ENCODE results near the gene ZNF710. TPM values are rescaled to one million over a fixed set of nuclear protein-coding genes. Genes with fewer than 3 reads are reported as not detected.

Gene ZNF710
- total RNA-seq, 1 experiment from 2014 or later: 40.7 TPM

DNA sequence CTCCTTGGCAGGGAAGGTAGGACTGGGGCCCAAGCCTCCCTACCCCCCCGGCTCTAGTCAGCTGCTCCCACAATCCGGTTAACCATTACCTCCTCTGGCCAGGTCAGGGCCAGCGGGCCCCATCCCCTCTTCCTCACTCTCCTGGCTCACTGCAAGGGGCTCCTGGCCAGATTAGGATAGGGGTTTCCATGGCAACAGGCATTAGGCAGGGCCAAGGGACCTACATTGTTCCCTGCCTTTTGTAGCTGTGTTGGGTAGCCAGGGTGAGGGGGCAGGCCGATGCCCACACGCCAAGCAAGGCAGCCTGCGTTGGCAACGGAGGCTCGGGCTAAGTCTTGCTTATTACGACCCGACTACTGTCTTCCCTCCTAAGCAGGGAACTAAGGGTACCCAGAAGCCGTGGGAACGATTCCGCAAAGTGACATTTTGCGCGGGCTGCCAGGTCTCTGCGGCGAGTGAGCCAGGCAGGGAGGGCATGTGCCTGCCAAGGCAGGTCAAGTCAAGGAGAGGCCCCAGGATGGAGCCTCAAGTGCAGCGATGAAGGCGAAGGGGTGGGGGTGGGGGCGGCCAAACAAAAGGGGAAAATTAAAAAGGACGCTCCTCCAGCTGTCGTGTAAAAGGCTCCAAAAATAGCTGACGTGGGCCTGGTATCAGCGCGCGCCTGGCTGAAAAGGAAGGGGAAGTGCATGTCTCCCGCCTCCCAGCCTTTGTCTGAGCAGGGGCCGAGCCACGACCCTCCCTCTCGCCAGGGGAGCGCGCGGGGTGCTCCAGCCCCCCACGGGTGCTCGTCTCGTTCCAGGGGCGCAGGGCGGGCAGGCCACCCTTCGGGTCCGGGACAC, 100.2 kb downstream of the ZNF710 start:
- Histone ChIP-seq H3K4me2 (ENCODE audit: insufficient read depth, insufficient read length, low read length) (peak overlapping the region; percentile 80), H3K23ac (ENCODE audit: insufficient read length, low read depth, low read length) (no peak overlapping the region), H4K5ac (ENCODE audit: insufficient read length, low read depth, low read length) (no peak overlapping the region), H3K79me2 (ENCODE audit: insufficient read depth, low read length) (0 out of 2 replicates have a peak, but pooled peaks cover 2% of the 10 kb centered on the region), H3K56ac (ENCODE audit: insufficient read length, low read depth, low read length) (no peak overlapping the region), H2AFZ (ENCODE audit: low read length) (no peak overlapping the region), H2AK5ac (ENCODE audit: insufficient read length, low read length) (no peak overlapping the region), H4K8ac (replicated peaks; ENCODE audit: insufficient read length, low read depth, low read length) (no peak overlapping the region), H3K14ac (ENCODE audit: insufficient read depth, low read length) (peak overlapping the region; percentile 23; the same call in 1 of the 2 replicates), H2BK5ac (ENCODE audit: insufficient read length, low read length) (no peak overlapping the region), H2BK12ac (ENCODE audit: insufficient read length, low read depth, low read length) (no peak overlapping the region), H3K23me2 (ENCODE audit: insufficient read length, low read depth, low read length, poor library complexity, severe bottlenecking) (peaks cover 7% of the 10 kb centered on the region), H3K27me3 (ENCODE audit: insufficient read depth, low read length) (peaks cover 3% of the 10 kb centered on the region; the same call in 1 of the 2 replicates), H2BK120ac (ENCODE audit: low read depth, low read length, poor library complexity, severe bottlenecking) (no peak overlapping the region), H3K4ac (ENCODE audit: low read depth, low read length) (no peak overlapping the region), H3K27ac (ENCODE audit: insufficient read length, low read depth, low read length) (no peak overlapping the region), H3K79me1 (ENCODE audit: insufficient read depth, low read depth, low read length, poor library complexity, severe bottlenecking) (no peaks in the 10 kb centered on the region), H4K20me1 (ENCODE audit: control insufficient read depth, insufficient read depth, insufficient read length) (no peaks in the 10 kb centered on the region), H3K9ac (ENCODE audit: extremely low read depth, insufficient read length, low read length) (peak overlapping the region; percentile 62), H2BK15ac (ENCODE audit: low read depth, low read length) (no peak overlapping the region), H4K91ac (ENCODE audit: insufficient read length, low read depth, low read length) (no peak overlapping the region), H3T11ph (ENCODE audit: low read length) (no peak overlapping the region), H2BK20ac (ENCODE audit: low read depth, low read length, poor library complexity, severe bottlenecking) (no peak overlapping the region), H3K9me3 (ENCODE audit: control insufficient read depth, low read depth, low read length) (no peaks in the 10 kb centered on the region), H3K18ac (ENCODE audit: insufficient read length, low read depth, low read length) (peak overlapping the region; percentile 37), H3K4me1 (ENCODE audit: insufficient read depth, low read length) (no peaks in the 10 kb centered on the region)
- DNase-seq: peak; percentile 52
- no peaks in the 10 kb centered on the region for H3K36me3 Mint-ChIP-seq (ENCODE audit: insufficient read depth in 1 of 3, low read depth in 3 of 3)
- H3K27me3 Mint-ChIP-seq (ENCODE audit: low read depth): peaks cover 37% of the 10 kb centered on the region
- H3K4me1 Mint-ChIP-seq: peaks cover 30 to 32% of the 10 kb centered on the region in 2 experiments
- H3K27ac Mint-ChIP-seq: no peak overlapping the region; a peak in 1 of 7 replicates
- H3K9me3 Mint-ChIP-seq: no peaks in the 10 kb centered on the region
- WGBS (ENCODE audit: extremely low coverage, insufficient read length, low lambda C conversion rate): no CpG with 5 or more reads among the region's 40 CpGs
- TF ChIP-seq, protein P1, sequence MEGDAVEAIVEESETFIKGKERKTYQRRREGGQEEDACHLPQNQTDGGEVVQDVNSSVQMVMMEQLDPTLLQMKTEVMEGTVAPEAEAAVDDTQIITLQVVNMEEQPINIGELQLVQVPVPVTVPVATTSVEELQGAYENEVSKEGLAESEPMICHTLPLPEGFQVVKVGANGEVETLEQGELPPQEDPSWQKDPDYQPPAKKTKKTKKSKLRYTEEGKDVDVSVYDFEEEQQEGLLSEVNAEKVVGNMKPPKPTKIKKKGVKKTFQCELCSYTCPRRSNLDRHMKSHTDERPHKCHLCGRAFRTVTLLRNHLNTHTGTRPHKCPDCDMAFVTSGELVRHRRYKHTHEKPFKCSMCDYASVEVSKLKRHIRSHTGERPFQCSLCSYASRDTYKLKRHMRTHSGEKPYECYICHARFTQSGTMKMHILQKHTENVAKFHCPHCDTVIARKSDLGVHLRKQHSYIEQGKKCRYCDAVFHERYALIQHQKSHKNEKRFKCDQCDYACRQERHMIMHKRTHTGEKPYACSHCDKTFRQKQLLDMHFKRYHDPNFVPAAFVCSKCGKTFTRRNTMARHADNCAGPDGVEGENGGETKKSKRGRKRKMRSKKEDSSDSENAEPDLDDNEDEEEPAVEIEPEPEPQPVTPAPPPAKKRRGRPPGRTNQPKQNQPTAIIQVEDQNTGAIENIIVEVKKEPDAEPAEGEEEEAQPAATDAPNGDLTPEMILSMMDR (conservative IDR thresholded peaks at IDR 0.05): no peak
- peak overlapping the region; percentile 68 to 87 for H3K4me3 Mint-ChIP-seq
